HUES48 (cell line): ENCODE measurements around the gene BTNL9.
"Not testable (repeated sequence)": the region's sequence is repeated elsewhere in the genome, so short reads cannot be mapped to it uniquely, and the experiment has no call there.

ENCODE experiments used
- H3K27ac ChIP-seq: one replicate; pipeline ENCODE4 v1.7.0; 2013; ENCODE audit warnings: low read depth, low read length, inconsistent platforms
- H3K27me3 ChIP-seq: 2 replicates; pipeline ENCODE4 v1.6.1; 2013; ENCODE audit warnings: mild to moderate bottlenecking, low read length; ENCODE audit not compliant: control insufficient read depth, insufficient read depth
- H3K36me3 ChIP-seq: 2 replicates; pipeline ENCODE4 v1.6.1; 2013; ENCODE audit warnings: low read length; ENCODE audit not compliant: control insufficient read depth, insufficient read depth
- H3K4me1 ChIP-seq: 2 replicates; pipeline ENCODE4 v1.6.1; 2013; ENCODE audit warnings: mild to moderate bottlenecking, low read length; ENCODE audit not compliant: control insufficient read depth, insufficient read depth
- H3K4me3 ChIP-seq: 2 replicates; pipeline ENCODE4 v1.5.1; 2013; ENCODE audit warnings: mild to moderate bottlenecking, low read depth, low read length
- H3K9ac ChIP-seq: 2 replicates; pipeline ENCODE4 v1.6.1; 2013; ENCODE audit warnings: mild to moderate bottlenecking, low read depth, low read length, moderate library complexity
- H3K9me3 ChIP-seq: 2 replicates; pipeline ENCODE4 v1.6.1; 2013; ENCODE audit warnings: low read length; ENCODE audit not compliant: control insufficient read depth, insufficient read depth

Gene BTNL9

DNA sequence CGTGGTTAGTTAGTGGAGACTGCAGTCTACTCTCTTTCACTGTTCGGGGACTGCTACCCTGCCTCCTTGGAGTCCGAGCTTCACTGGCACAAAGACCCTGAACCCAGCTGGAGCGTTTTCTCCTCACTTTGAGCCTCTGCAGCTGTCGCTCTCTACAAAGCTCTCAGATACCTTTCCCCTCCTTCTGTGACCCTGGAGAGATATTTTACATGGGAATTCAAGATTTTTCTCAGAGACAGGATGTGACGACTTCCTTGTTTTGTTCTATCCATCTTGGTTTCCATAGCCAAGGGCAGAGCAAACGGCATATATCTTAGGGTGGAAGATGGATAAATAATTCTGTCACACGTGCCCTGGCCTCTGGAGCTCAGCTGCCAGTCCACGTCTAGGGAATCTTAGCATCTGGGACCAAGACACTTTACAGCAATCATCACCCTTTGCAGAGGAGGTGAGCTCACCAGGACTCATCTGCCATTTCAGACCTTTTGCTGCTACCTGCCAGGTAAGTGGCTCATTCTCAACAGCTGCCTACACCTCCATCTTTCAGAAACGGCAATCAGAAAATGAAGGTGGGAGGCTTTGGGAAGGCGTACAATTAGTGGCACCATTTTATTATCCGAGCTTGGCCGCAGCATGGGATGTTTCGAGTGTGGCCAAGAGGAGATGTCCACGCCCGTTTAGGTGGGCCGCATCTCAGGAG, at the start of gene BTNL9:
Gene BTNL9 (plus strand): TSS at position 336 of the 700 bp plus-strand sequence. CDS start 5,224 bp downstream, outside the sequence.
- Histone ChIP-seq H3K4me3 (no peak within 1 kb of the TSS), H3K4me1 (no peaks in the 10 kb centered on the region), H3K9me3 (peaks cover 14% of the 10 kb centered on the region; the same call in 1 of the 2 replicates), H3K27ac (no peak within 1 kb of the TSS), H3K9ac (no peak within 1 kb of the TSS), H3K27me3 (no peaks in the 10 kb centered on the region), H3K36me3 (no peaks in the 10 kb centered on the region)

DNA sequence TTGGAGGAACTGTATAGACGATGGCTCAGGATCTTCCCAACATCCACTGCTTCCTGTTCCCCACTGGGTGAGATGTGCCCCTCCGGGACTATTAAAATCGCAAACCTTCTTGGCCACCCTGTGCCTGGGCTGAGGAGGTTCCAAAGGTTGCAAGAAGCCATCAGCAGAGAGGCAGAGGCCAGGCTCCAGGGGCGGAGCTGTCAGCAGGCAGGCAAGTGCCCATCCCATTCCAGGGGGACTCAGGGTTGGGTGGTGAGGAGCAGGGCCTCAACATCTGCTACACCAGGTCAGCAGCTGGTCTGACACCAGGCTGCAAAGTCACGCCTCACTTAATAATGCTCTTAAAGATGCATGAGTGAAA, 49.2 kb upstream of the BTNL9 start:
- H3K27ac ChIP-seq: no peak overlapping the region
- H3K9me3 ChIP-seq: no peaks in the 10 kb centered on the region
- no peaks in the 10 kb centered on the region for H3K27me3 ChIP-seq
- no peaks in the 10 kb centered on the region for H3K36me3 ChIP-seq
- H3K9ac ChIP-seq: no peak overlapping the region
- no peak overlapping the region for H3K4me3 ChIP-seq
- H3K4me1 ChIP-seq: no peaks in the 10 kb centered on the region

DNA sequence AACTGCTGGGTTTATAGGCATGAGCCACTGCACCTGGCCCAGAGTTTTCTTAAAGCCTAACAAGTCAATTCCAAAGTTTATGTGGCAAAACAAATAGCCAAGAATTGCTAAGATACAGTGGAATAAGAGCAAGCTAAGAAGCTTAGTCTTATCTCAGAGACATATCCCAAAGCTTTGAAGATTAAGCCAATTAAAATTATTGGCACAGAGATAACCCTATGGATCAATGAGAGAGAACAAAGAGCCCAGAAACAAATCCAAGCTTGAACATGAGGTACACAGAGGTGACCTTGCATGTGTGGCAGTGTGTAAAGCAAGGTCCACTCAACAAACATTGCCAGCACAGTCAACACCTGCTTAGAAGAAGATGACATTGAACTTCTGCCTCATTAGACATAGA, 38.1 kb upstream of the BTNL9 start:
- Histone ChIP-seq H3K4me1 (no peaks in the 10 kb centered on the region), H3K36me3 (no peaks in the 10 kb centered on the region), H3K27ac (no peak overlapping the region), H3K9me3 (peaks cover 12% of the 10 kb centered on the region), H3K4me3 (no peak overlapping the region), H3K9ac (no peak overlapping the region), H3K27me3 (no peaks in the 10 kb centered on the region)

DNA sequence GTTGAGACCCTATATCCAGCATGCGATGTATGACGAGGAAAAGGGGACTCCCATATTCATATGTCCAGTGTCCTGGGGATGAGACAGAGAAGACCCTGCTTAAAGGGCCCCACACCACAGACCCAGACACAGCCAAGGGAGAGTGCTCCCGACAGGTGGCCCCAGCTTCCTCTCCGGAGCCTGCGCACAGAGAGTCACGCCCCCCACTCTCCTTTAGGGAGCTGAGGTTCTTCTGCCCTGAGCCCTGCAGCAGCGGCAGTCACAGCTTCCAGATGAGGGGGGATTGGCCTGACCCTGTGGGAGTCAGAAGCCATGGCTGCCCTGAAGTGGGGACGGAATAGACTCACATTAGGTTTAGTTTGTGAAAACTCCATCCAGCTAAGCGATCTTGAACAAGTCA, 34.3 kb upstream of the BTNL9 start:
- H3K4me3 ChIP-seq: no peak overlapping the region
- H3K36me3 ChIP-seq: no peaks in the 10 kb centered on the region
- H3K9me3 ChIP-seq: peaks cover 22% of the 10 kb centered on the region
- H3K27me3 ChIP-seq: no peaks in the 10 kb centered on the region
- no peaks in the 10 kb centered on the region for H3K4me1 ChIP-seq
- no peak overlapping the region for H3K27ac ChIP-seq
- no peak overlapping the region for H3K9ac ChIP-seq

DNA sequence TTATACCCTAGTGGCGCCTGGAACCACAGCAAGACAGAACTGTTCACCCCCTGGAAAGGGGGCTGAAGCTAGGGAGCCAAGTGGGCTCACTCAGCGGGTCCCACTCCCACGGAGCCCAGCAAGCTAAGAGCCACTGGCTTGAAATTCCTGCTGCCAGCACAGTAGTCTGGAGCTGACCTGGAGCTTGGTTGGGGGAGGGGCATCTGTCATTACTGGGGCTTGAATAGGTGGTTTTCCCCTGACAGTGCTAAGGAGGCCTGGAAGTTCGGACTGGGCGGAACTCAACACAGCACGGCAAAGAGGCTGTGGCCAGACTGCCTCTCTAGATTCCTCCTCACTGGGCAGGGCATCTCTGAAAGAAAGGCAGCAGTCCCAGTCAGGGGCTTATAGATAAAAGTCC, 31.9 kb upstream of the BTNL9 start:
- H3K4me1 ChIP-seq: no peaks in the 10 kb centered on the region
- H3K9me3 ChIP-seq: peaks cover 22% of the 10 kb centered on the region
- H3K4me3 ChIP-seq: no peak overlapping the region
- no peak overlapping the region for H3K9ac ChIP-seq
- H3K27ac ChIP-seq: no peak overlapping the region
- no peaks in the 10 kb centered on the region for H3K36me3 ChIP-seq
- H3K27me3 ChIP-seq: no peaks in the 10 kb centered on the region

DNA sequence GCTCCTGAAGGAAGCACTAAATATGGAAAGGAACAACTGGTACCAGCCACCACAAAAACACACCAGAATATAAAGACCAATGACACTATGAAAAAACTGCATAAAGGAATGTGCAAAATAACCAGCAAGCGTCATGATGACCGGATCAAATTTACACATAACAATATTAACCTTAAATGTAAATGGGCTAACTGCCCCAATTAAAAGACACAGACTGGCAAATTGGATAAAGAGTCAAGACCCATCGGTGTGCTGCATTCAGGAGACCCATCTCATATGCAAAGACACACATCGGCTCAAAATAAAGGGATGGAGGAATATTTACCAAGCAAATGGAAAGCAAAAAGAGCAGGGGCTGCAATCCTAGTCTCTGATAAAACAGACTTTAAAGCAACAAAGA, 30.0 kb upstream of the BTNL9 start:
- not testable (repeated sequence) for H3K27me3 ChIP-seq, H3K4me3 ChIP-seq, H3K4me1 ChIP-seq, H3K36me3 ChIP-seq, H3K9ac ChIP-seq, H3K27ac ChIP-seq
- peaks cover 18% of the 10 kb centered on the region for H3K9me3 ChIP-seq

DNA sequence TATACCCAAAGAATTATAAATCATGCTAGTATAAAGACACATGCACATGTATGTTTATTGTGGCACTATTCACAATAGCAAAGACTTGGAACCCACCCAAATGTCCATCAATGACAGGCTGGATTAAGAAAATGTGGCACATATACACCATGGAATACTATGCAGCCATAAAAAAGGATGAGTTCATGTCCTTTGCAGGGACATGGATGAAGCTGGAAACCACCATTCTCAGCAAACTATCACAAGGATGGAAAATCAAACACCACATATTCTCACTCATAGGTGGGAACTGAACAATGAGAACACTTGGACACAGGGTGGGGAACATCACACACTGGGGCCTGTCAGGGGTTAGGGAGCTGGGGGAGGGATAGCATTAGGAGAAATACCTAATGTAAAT, 25.4 kb upstream of the BTNL9 start:
- H3K27ac ChIP-seq, H3K9ac ChIP-seq, H3K36me3 ChIP-seq, H3K9me3 ChIP-seq, H3K27me3 ChIP-seq, H3K4me1 ChIP-seq, H3K4me3 ChIP-seq: not testable (repeated sequence)

DNA sequence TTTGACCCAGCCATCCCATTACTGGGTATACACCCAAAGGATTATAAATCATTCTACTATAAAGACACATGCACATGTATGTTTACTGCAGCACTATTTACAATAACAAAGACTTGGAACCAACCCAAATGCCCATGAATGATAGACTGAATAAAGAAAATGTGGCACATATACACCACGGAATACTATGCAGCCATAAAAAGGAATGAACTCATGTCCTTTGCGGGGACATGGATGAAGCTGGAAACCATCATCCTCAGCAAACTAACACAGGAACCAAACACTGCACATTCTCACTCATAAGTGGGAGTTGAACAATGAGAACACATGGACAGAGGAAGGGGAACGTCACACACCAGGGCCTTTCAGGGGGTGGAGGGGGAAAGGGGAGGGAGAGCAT, 22.6 kb upstream of the BTNL9 start:
- not testable (repeated sequence) for H3K27me3 ChIP-seq, H3K4me1 ChIP-seq, H3K36me3 ChIP-seq, H3K4me3 ChIP-seq, H3K9ac ChIP-seq, H3K27ac ChIP-seq
- peaks cover 30% of the 10 kb centered on the region for H3K9me3 ChIP-seq

DNA sequence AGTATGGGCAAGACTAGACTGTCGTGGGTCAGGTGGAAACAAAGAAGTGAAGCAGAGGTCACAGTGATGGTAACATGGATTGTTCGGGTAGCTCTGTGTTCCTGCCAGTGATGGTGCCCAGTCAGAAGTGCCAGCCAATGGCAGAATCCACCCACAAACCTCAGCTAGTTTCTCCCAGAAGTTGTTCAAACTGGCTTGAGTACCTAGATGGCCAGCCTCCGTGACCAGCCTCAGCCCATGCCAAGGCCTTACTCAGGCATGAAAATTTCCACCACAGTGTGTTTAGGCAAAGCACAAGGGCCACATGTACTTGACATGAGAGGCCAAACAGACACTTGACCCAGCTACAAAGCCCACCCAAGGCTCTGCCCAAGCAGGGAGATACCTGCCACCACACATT, 19.4 kb upstream of the BTNL9 start:
- Histone ChIP-seq H3K9ac (no peak overlapping the region), H3K9me3 (peaks cover 40% of the 10 kb centered on the region), H3K4me3 (no peak overlapping the region), H3K27me3 (no peaks in the 10 kb centered on the region), H3K4me1 (no peaks in the 10 kb centered on the region), H3K27ac (no peak overlapping the region), H3K36me3 (no peaks in the 10 kb centered on the region)

DNA sequence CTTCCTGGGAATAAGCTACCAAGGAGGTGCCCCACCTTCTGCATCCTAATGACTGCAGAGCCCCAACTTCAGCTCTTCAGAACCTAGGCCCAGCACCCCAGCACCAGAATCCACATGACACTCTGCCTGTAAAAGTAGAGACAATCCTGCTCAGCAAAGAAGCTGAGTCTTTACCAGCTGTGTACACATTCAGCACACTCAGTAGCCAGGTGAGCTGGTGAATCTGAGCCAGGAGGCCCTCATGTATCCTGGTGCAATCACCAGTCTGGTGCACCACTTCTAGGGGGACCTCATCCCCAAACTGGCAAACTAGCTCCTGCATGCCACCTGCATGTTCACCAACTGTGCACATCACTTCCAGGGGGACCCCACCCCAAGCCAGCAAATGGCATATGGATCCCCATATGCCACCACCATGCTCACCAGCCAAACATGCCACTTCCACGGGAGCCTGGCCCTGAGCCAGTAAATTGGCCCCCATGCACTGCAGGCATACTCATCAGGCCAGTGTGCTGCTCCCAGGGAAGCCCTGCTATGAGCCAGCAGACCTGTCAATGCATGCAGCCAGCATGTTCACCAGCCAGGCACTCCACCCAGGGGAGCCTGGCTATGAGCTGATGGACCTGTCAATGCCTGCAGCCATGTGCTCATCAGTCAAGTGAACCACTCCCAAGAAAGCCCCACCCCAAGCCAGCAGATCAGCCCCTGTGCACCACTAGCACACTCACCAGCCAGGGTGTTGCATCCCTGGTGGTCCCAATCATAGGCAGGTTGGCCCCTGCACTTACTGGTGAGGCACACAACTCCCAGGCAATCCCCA, 15.6 kb upstream of the BTNL9 start:
- no peaks in the 10 kb centered on the region for H3K27me3 ChIP-seq

DNA sequence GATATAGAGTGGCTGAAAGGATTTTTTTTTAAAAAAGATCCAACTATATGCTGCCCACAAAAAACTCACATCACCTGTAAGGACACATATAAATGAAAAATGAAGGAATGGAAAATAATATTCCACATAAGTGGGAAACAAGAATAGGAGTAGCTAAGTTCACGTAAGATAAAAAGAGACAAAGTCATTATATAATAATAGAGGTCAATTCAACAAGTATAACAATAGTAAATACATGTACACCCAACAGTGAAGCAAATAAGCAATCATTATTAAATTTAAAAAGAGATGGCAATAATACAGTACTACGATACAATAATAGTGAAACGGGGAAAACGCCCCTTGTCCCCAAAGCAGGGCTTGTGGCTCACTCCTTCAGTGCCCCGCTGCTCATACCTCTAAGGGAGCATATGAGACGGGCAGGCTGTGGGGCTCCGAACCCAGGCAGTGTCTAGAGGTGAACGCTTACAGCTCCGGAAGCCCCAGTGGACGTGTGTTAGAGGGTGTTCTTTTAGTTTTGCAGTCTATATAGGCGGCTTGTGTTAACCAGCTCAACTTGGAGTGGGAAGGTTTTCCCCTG, 12.5 kb upstream of the BTNL9 start:
- H3K27ac ChIP-seq: no peak overlapping the region
- H3K36me3 ChIP-seq: no peaks in the 10 kb centered on the region
- H3K4me1 ChIP-seq: no peaks in the 10 kb centered on the region
- no peak overlapping the region for H3K9ac ChIP-seq
- H3K27me3 ChIP-seq: no peaks in the 10 kb centered on the region
- peaks cover 15% of the 10 kb centered on the region; the same call in 1 of the 2 replicates for H3K9me3 ChIP-seq
- H3K4me3 ChIP-seq: peak overlapping the region; percentile 48; the same call in 1 of the 2 replicates

More for the DNA sequence above, 15.6 kb upstream of the BTNL9 start:
- Histone ChIP-seq H3K9me3 (peaks cover 37% of the 10 kb centered on the region), H3K4me3 (no peak overlapping the region), H3K36me3 (no peaks in the 10 kb centered on the region), H3K9ac (no peak overlapping the region), H3K4me1 (no peaks in the 10 kb centered on the region), H3K27ac (no peak overlapping the region)
